ENCODE results near the gene DSTYK.
"Not testable (repeated sequence)": the region's sequence is repeated elsewhere in the genome, so short reads cannot be mapped to it uniquely, and the experiment has no call there.

The DSTYK gene

DNA sequence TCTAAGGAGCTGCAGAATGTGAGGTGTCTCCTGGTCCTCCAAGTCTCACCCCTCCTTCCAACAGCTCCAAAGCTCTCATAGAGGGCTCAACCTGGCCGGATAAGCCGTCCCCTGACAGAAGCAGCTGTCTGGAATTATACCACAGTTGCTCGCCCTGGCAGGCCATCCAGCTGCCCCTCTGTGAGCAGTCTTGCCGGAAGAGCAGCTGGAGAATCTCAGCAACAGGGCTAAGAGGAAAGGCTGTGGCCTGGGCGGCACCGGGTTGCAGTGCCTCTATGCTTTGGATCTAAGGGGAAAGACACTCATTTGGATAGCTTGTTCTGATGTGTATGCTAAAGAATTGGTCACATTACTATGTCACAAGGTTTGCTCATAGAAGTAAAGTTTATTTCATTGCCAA, 28.6 kb upstream of the DSTYK start:
- DNase-seq (ENCODE audit: low read depth), result no peak

DNA sequence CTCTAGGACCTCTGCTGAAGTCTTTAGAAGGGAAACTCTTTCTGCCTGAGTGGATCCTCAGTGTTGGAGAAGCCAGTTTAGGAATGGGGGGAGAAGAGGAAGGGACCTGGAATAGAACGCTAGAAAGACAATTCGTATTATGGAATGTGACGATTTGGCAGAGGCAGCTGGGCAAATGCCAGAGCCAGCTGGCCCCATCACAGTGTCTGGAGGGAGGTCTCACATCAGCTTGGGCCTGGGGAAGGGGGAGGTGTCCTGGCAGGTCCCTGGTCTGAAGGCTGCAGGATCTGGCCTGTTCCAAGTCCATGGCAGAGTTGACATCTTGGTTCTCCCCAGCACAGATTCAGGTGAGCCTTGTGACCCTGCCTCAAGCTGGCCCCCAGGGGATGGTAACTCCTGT, 27.6 kb upstream of the DSTYK start:
- no peak for DNase-seq (ENCODE audit: low read depth)

DNA sequence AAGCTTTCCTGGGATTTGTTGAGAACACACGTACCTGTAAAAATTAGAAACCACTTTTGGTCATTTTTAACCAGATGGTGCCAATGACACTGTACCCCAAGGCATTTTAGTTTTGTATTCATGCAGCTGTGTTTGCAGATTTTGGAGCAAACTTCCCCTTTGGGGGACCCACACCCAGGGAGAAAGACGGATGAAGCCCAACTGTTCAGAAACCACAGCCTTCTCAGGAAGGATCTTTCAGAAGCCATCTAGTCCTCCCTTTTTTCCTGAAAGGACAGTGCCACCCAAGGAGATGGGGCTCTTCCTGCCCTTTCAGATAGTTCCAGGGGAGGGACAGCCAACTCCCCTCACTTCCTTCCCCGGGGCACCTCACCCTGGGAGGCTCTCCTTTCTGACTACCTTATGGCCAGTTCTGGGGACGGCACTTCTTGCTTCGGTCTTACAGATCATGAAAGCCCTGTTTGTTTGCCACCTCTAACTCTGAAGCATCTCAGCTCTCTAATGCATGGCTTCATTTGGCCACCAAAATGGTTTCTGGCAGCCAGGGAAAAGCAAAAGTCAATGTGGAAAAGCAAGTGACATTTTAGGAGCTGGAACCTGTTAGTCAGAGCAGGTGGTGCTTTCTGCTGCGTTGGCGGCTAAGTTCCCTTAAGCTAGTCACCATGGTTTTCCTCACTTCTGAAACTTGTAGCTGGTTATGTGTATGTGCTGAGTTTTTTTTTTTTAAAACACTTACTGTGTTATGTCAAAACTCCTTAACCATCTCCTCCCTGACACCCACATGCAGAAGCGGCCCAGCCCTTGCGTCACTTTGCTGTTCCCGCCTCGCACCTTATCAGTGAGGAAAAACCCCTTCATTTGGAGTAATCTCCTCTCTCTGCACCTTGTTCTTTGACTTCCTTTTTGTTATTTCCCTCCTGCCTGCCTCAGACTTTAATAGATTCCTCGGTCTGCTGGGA, 26.3 kb upstream of the DSTYK start:
- no peak for DNase-seq (ENCODE audit: low read depth)

DNA sequence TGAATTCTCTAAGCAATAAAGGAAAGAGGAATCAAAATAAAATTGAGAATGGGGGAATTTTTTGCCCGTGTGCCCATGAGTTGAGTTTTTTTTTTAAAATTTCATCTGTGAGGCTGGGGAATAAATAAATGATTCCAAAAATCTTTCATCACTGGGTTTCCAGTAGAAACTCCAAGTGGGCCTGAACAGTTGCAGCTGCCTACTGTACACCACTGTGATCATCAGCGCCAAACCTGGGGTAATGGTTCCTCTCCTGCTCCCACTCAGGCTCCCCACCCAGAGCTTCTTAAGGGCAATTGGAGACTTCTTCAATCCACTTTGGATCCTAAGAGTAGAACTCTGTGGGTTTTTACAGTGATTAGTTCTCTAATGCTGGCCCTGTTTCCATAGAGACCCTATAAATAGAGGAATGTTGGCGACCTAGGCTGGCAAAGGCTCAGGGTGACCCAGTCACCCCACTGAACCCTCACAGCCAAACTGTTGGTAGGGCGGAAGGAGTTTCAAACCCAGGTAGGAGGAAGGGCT, 25.5 kb upstream of the DSTYK start:
- DNase-seq (ENCODE audit: low read depth), result no peak

DNA sequence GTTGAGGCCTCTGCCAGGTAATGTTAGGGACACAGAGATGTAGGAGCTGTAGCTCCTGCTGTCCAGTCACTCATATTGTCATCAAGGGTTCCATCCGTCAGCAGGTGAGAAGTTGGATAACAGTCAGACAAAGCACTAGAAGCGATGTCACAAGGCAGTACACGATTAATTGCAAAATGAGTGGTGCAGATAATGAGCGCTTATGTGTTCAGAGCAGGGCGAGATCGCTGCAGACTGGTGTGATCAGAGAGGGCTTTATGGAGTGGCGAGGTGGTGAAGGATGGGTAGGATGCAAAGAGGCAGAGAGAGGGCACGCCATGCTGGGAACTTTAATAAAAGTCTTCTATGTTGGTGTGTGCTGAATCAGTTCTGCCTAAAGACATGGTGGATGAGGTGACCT, 25.0 kb upstream of the DSTYK start:
- DNase-seq (ENCODE audit: low read depth), result no peak

DNA sequence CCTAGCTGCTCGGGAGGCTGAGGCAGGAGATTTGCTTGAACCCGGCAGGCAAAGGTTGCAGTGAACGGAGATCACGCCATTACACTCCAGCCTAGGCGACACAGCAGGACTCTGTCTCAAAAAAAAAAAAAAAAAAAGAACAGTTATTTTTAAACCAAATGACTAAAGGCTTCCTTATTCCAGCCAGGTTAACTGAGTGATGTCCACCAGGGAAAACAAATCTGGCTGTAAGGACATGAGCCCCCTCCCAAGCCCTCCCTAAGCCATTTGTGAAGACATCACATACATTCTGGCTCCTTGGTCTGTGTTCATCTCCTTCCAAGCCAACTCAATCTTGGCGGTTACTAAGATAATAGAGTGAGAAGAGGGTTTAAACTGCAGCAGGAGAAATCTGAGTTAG, 24.4 kb upstream of the DSTYK start:
- no peak for DNase-seq (ENCODE audit: low read depth)

DNA sequence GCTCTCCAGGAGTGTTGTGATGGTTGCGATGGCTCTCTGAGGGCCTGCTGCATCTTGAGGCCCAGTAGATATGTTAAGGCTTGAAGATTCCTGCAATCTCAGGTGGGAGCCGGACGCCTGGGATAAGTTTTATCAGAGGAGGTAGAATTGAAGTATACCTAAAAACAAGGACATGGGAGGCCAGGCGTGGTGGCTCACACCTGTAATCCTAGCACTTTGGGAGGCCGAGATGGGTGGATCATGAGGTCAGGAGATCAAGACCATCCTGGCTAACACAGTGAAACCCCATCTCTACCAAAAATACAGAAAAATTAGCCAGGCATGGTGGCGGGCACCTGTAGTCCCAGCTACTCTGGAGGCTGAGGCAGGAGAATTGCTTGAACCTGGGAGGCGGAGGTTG, 22.5 kb upstream of the DSTYK start:
- not testable (repeated sequence) for DNase-seq (ENCODE audit: low read depth)

DNA sequence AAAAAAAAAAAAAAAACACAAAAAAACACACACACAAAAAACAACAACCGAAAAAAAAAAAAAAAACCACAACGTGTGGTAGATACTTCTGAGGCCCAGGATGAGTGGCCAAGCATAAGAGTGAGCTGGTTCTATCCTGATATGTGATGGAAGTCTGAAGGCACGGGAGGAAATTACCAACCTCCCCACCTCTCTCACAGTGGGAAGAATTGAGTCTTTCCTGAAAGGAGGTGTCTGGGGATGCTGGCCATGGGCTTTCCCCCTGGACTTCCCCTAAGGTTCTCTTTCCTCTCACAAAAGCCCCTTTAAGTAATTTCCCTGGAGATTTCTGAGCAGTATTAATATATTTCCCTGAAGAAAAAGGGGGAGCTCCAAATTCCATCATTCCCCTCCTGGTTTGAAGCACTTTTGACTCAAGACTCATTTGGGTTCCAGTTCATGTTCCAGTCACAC, 21.5 kb upstream of the DSTYK start:
- DNase-seq (ENCODE audit: low read depth), result no peak

DNA sequence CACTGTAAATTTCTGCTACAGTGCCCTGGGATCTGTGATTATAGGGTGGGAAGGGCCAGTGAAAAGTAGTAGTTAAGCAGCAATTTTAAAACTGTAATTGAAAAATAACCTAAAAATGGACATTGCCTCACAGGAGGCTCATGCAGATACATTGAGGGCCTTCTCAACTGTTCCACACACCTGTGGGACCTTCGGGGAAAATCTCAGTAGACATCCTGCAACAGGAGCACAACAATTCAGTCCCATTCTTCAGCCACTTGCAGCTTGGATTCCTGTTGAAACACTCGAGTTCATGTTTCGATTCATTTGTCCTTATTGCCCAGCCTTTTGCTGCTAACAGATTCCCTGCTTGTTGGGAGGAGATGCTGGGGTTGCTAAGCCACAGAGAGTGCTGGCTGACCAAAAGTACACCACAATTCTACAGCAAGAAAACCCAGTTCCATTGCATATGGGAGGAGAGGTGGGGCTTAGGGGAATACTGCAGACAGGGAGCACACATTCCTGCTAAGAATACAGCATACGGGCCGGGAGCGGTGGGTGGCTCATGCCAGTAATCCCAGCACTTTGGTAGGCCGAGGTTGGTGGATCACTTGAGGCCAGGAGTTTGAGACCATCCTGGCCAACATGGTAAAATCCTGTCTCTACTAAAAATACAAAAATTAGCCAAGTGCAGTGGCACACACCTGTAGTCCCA, 20.8 kb upstream of the DSTYK start:
- DNase-seq (ENCODE audit: low read depth), result no peak

DNA sequence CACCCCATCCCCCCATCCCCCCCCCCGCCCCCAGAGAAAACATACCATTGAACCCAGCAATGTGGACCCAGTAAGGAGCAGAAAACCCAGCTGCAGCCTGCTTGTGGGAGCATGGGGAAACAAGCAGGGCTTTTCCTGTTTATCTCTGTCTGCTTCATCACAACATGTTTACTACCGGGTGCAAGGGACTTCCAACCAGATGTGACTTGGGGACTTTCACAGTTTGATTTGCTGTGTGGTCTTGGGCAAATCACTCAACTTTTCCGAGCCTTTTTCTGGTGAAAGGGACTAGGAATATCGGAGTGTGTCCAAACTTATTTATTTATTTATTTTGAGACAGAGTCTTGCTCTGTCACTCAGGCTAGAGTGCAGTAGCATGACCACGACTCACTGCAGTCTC, 19.5 kb upstream of the DSTYK start:
- no peak for DNase-seq (ENCODE audit: low read depth)

DNA sequence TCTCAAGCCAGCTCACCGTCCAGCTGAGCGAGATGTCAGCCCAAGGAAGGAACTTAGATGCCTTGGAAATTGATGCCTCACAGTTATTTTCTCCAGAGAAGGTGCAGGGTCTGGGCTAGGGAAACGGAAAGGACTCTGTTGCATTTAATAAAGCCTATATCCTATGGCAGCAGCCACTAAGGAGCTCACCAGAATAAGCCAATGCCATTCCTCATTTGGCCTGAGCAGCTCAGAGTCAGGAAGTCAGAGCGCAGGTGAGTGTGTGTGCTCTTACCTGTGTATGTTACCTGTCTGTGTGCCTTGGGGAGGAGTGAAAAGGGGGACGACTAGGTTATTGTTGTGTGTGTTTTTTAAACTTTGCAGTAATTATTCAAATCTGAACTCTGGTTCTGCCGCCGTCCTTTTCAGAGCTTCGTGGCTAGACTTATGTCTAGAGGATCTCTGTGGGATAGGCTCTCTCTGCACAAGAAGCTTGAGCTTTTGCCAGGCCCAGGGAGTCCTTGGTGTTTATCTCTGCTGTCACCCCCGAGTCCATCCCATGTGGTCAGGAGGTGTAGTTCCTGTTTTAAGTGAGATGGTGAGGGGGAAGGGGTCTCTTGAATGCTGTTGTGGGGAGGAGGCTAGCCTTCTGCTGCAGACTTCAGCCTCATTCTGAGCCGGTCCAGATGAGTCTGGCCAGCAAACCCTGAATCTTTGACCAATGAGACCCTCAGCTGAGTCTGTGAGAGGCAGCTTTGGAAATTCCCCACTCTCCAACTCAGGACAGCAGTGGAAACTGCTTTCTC, 18.6 kb upstream of the DSTYK start:
- DNase-seq (ENCODE audit: low read depth), result no peak

DNA sequence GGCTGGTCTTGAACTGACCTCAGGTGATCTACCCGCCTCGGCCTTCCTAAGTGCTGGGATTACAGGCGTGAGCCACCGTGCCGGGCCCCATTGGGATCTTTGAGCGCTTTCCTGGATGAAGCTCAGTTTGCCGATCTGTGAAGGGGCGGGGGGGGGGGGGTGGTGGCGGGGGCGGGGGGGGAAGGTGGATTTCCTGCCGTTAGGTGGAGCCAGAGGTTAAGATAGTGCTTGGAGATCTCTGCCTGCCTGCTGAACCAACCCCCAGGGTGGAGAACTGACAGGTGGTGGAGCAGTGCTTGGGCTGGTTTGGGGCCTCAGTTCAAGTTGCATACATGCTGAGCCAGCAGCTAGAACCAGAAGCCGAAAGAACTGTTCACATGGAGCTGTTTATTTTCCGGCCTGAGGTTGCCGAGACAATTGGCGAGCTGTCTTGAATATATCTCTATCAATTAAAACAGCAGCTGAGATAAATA, 17.9 kb upstream of the DSTYK start:
- DNase-seq (ENCODE audit: low read depth), result peak; percentile 40

DNA sequence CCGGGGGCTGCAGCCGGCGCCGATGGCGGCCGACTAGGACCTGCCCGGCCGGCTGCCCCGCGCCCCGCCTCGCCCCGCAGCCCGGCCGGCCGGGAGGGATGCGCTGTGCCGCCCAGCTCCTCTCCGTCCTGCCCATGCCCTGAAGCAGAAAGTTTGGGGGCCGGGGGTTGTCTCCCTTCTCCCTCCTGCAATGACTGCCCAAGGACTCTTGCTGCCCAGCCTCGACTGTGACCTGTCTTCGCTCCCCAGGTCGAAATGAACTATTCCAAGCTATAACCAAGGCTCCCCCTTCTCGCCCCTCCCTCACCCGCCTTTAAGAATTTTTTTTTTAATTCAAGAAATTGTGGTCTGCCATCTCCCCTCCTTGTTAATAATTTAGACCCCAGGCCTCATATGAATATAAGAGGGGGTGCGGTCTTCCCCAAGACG, 16.6 kb upstream of the DSTYK start:
- no peak for DNase-seq (ENCODE audit: low read depth)

DNA sequence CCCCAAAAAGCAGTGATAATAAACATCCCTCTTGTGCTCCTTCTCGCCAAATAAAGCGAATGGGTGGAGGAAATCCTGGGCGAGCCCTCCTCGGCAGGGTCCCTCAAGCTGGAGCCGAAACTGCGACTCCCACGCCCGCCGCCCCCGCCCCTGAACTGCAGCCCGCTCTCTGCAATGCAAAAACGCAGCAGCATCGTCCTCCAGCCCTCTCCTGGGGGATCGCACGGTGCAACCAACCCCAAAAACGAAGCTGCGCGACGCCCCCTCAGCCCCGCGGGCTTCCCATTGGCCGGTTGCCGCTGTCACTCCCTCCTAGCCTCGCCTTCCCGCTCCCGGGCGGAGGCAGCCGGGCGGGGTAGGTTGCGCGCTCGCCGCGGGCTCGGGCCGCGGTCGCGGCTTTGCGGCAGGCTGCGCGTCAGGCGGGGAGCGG, 16.1 kb upstream of the DSTYK start, which contains the start of gene TMCC2:
Gene TMCC2, plus strand, starts transcription at position 363 of the 430 bp plus-strand sequence. CDS start 619 bp downstream, outside the sequence.
- peak; percentile 63 for DNase-seq (ENCODE audit: low read depth)

DNA sequence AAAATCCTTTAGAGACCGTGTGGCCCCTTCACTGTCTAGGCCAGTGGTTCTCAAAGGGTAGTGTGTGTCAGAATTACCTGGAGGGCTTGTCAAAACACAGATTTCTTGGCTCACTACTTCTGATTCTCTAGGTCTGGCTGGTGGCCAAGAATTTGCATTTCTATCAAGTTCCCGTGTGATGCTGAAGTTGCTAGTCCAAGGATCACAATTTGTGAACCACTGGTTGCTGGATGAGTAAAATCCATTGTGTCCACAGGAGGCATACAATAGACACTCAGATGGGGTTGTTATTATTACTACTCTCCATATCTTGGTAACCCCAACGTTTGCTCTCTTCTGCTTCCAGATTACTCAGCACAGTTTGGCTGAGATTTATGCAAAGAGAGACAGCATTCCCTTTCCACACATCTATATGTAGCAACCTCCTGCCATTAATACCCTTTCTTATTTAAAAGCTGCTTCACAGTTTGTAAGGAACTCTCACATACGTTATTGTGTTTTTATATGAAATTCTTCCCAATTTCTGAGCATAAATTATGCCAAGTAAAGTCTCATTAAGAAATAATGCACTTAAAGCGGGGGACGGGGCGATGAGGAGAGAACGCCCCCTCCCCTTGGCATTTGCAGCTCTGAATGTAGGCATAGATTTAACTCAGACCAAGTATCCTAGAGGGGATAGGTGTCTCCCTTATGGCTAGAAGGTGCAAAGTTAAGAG, 15.5 kb upstream of the DSTYK start:
- no peak for DNase-seq (ENCODE audit: low read depth)

DNA sequence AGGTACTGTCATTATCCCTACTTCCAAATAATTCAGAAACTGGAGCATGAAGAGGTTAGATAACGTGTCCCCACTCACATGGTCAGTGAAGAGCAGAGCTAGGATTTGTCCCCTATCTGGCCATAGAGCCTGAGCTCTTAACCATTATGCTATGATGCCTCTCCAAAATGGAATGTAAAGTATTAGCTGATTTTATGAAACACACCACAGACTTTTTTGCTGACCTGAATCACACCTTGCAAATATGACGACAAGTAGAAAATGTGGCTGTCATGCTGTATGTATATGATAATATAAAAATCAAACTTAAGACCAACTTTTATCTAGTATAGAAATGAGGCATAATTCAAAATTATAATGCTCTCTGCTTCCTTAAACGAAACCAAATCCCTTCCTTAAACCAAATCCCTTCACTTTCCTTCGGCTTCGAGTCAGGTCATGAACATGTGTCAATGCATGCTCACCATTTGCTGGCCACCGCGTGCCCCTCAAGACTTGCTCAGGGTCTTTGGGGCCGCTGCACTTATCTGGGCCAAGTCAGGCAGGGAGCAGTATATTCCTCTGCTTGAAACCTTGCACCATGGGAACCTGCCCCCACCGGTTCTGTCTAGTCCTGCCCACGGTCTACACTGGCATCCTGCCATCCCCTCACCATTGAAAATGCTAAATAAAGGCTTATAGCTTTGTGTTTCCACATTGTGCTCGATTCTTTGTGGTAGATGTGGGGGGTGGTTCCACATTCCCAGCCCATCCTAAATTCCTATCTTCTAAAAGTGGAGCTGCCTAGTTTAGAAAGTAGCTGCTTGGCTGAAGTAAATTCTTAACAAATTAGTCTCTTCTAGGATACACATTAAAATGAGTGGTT, 14.6 kb upstream of the DSTYK start:
- DNase-seq (ENCODE audit: low read depth), result no peak

DNA sequence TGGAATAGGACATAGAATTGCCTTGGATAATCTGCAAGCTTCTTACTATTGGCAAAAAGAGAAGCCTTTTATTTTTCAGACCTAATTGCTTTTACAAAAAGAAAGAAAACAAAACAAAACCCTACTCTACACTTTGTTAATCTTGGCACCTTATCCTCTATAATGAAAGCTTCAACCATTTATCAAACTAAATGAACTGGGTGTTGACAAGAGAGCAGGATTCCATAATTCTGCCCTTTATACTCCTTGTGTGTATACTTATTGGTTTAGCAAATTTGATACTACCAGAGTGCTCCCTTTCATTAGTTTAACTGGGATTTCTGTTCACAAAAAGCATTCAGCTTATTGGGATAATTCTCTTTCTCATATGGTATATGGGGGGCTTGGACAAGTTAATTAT, 13.2 kb upstream of the DSTYK start:
- no peak for DNase-seq (ENCODE audit: low read depth)

DNA sequence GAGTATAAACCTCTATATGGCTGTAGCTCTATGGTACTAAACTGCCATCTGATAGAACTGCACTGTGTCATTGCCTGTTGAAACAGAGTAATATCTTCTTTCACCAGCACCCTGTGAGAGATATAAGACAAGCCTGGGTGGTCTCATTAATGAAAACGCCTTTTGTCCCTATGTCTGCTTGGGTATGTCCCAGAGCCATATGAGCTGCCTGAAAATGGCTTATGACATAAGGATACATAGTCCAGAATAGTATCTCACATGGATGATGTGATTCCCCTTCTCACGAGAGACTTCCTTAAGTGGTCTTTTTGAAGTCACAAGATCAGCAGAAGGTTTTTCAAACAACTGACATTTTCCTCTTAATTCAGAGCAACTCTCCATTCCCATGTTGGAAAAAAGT, 8.9 kb upstream of the DSTYK start:
- DNase-seq (ENCODE audit: low read depth), result no peak

DNA sequence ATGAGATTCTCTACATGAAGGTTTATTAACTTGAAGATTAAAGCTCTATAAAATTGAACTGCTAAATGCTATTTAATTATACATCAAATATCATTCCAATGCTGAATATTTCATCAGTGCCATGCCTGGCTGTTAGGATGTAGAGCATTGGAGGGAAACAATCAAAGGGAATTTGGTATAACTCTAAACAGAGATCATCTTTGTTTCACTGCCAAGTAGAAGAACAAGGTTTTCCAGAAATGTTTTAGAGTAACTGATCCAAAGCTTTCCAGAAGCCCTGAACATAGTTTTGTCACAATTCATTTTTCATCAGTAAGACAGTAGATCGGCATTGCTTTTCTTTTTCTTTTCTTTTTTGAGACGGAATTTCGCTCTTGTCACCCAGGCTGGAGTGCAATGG, 5.9 kb upstream of the DSTYK start:
- no peak for DNase-seq (ENCODE audit: low read depth)

DNA sequence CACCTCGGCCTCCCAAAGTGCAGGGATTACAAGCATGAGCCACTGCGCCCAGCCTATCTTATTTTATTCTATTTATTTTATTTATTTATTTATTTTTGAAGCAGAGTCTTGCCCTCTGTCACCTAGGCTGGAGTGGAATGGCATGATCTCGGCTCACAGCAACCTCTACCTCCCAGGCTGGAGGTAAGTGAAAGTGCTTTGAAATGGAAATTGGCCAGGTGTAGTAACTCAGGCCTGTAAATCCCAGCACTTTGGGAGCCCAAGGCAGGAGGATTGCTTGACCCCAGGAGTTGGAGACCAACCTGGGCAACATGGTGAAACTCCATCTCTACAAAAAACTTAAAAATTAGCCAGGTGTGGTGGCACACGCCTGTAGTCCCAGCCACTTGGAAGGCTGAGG, 5.1 kb upstream of the DSTYK start:
- no peak for DNase-seq (ENCODE audit: low read depth)

All from stimulated activated CD8-positive, alpha-beta memory T cell treated with anti-CD3 and anti-CD28 coated beads, Interleukin-12 subunit alpha, Interleukin-12 subunit beta, amount 100 ng/mL, for 1 hour (primary cell).